PFSK-1 (cell line): ENCODE measurements around the gene GARIN3.

Experiments used
- POLR2AphosphoS5 ChIP-seq: IDR thresholded peaks from 2 replicates; pipeline ENCODE4 v1.6.1; 2012; ENCODE audit warnings: low read depth, mild to moderate bottlenecking, control low read depth, low read length, moderate library complexity
- SIN3A ChIP-seq: IDR thresholded peaks from 2 replicates; pipeline ENCODE4 v1.6.1; 2012; ENCODE audit warnings: mild to moderate bottlenecking, low read length, moderate library complexity, borderline replicate concordance; ENCODE audit not compliant: insufficient read depth
- TAF1 ChIP-seq: IDR thresholded peaks from 2 replicates; pipeline ENCODE4 v1.6.1; 2012; ENCODE audit warnings: low read length, control low read depth, borderline replicate concordance; ENCODE audit not compliant: insufficient read depth
- TF ChIP-seq, protein P1 (sequence below), 2 experiments: IDR thresholded peaks; 2 replicates each; pipeline versions ENCODE4 v1.6.1 to v1.8.0; 2011 to 2012; ENCODE audit warnings: low read depth in 2 of 2, low read length in 2 of 2, control low read depth in 1 of 2, inconsistent platforms in 1 of 2, mild to moderate bottlenecking in 1 of 2, moderate library complexity in 1 of 2; ENCODE audit not compliant: insufficient read depth in 1 of 2

DNA sequence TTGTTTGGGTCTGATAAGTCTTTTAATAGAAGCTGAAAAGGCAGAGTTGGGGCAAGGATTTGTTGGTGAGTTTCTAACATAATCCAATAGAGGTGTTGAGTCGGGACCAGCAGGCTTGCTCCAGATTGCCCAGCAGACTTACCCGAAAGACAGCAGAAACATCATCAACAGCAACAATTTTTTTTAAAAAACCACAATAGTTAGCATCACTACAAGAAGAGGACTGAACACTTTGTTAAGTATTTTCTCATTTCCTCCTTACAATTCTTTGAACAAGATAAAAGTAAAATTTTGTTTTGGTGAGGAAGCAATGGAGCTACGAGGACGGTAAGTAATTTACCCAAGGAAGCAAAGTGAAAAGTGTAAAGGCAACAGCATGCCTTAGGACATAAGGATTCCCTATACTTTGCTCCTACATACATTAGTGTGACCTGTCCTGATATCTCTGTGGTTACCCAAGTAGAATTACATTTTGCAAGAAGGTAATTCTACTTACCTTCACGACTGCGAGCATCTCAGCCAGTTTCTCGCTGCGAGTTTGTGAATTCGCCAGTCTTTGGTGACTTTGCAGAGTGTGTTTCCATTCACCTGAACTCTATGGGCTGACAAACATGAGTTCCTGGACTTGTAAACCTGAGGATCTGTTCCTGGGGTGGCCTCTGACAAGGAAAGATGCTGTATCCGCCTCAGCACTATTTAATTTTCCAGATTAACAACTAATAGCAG is 27.8 kb upstream of the GARIN3 start:
- TF ChIP-seq, protein P1, sequence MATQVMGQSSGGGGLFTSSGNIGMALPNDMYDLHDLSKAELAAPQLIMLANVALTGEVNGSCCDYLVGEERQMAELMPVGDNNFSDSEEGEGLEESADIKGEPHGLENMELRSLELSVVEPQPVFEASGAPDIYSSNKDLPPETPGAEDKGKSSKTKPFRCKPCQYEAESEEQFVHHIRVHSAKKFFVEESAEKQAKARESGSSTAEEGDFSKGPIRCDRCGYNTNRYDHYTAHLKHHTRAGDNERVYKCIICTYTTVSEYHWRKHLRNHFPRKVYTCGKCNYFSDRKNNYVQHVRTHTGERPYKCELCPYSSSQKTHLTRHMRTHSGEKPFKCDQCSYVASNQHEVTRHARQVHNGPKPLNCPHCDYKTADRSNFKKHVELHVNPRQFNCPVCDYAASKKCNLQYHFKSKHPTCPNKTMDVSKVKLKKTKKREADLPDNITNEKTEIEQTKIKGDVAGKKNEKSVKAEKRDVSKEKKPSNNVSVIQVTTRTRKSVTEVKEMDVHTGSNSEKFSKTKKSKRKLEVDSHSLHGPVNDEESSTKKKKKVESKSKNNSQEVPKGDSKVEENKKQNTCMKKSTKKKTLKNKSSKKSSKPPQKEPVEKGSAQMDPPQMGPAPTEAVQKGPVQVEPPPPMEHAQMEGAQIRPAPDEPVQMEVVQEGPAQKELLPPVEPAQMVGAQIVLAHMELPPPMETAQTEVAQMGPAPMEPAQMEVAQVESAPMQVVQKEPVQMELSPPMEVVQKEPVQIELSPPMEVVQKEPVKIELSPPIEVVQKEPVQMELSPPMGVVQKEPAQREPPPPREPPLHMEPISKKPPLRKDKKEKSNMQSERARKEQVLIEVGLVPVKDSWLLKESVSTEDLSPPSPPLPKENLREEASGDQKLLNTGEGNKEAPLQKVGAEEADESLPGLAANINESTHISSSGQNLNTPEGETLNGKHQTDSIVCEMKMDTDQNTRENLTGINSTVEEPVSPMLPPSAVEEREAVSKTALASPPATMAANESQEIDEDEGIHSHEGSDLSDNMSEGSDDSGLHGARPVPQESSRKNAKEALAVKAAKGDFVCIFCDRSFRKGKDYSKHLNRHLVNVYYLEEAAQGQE (IDR thresholded peaks at IDR 0.05; ENCODE audit: insufficient read depth in 1 of 2, low read depth in 2 of 2, low read length in 2 of 2), result no peak
- no peak for TF ChIP-seq TAF1
- TF ChIP-seq POLR2AphosphoS5, result no peak
- TF ChIP-seq SIN3A, result no peak
